IMR-90 (cell line): ENCODE results near the gene STAT5A. TPM values are rescaled to one million over a fixed set of nuclear protein-coding genes. Genes with fewer than 3 reads are reported as not detected.

Source experiments
- ATAC-seq: fragments of 200-7000 bp; cut with Tn5 transposase; 2 replicates; pipeline ENCODE4 v1.9.1; 2020; ENCODE audit warnings: low read depth, mild to moderate bottlenecking, moderate library complexity
- BruUV-seq: library from RNA; stranded (reverse); fragments of 400-500 nt; replicated peaks from 2 replicates; lab custom pipeline; 2021; lab: Mats Ljungman, UMichigan
- CTCF ChIA-PET: fragments of 300-600 bp; formaldehyde crosslinking; extraction: SDS; loops from one replicate; lab custom pipeline; 2021; ENCODE audit warnings: antibody characterized with exemption; lab: Yijun Ruan, JAX
- POLR2A ChIA-PET: fragments of 300-600 bp; sonication (Branson Sonifier 250); formaldehyde crosslinking; loops from one replicate; lab custom pipeline; 2022; ENCODE audit warnings: antibody characterized with exemption; ENCODE audit not compliant: unreplicated experiment; lab: Charles Lee
- DNase-seq: peaks from one replicate; pipeline ENCODE4 v3.0.0; 2013
- H2AFZ ChIP-seq: replicated peaks from 2 replicates; pipeline ENCODE3; 2013; ENCODE audit warnings: low read length, mild to moderate bottlenecking; ENCODE audit not compliant: poor library complexity
- H2AK5ac ChIP-seq: 2 replicates; pipeline ENCODE4 v1.6.1; 2013; ENCODE audit warnings: low read depth, low read length, inconsistent platforms
- H2AK9ac ChIP-seq: replicated peaks from 2 replicates; pipeline ENCODE3; 2013; ENCODE audit warnings: mild to moderate bottlenecking, low read depth, low read length, moderate library complexity; ENCODE audit not compliant: poor library complexity
- H2BK120ac ChIP-seq: 2 replicates; pipeline ENCODE4 v1.6.1; 2013; ENCODE audit warnings: low read depth, low read length, inconsistent platforms
- H2BK15ac ChIP-seq: 3 replicates; pipeline ENCODE4 v1.6.1; 2013; ENCODE audit warnings: low read depth, low read length, inconsistent platforms
- H2BK20ac ChIP-seq: 2 replicates; pipeline ENCODE4 v1.6.1; 2013; ENCODE audit warnings: low read depth, mild to moderate bottlenecking, inconsistent platforms, low read length, moderate library complexity
- H2BK5ac ChIP-seq: 2 replicates; pipeline ENCODE4 v1.6.1; 2013; ENCODE audit warnings: mild to moderate bottlenecking, low read depth, low read length, inconsistent platforms; ENCODE audit not compliant: poor library complexity, severe bottlenecking
- H3K14ac ChIP-seq: replicated peaks from 2 replicates; pipeline ENCODE4 v1.6.1; 2013; ENCODE audit warnings: low read depth, low read length, inconsistent platforms
- H3K18ac ChIP-seq: 2 replicates; pipeline ENCODE4 v1.6.1; 2013; ENCODE audit warnings: low read depth, low read length, control low read depth
- H3K23ac ChIP-seq: 2 replicates; pipeline ENCODE4 v1.6.1; 2013; ENCODE audit warnings: low read depth, low read length, inconsistent platforms
- H3K27ac ChIP-seq: 2 replicates; pipeline ENCODE4 v1.5.1; 2013; ENCODE audit warnings: mild to moderate bottlenecking, control low read depth, low read length; ENCODE audit not compliant: insufficient read depth
- H3K27me3 ChIP-seq: 2 replicates; pipeline ENCODE4 v1.6.1; 2013; ENCODE audit warnings: low read length; ENCODE audit not compliant: control insufficient read depth, insufficient read depth
- H3K36me3 ChIP-seq: 2 replicates; pipeline ENCODE4 v1.6.1; 2013; ENCODE audit warnings: low read length, mixed read lengths; ENCODE audit not compliant: control insufficient read depth, insufficient read depth
- H3K4ac ChIP-seq: 2 replicates; pipeline ENCODE4 v1.6.1; 2013; ENCODE audit warnings: low read depth, low read length, inconsistent platforms
- H3K4me1 ChIP-seq: 2 replicates; pipeline ENCODE4 v1.6.1; 2013; ENCODE audit warnings: low read length, mixed read lengths; ENCODE audit not compliant: control insufficient read depth, insufficient read depth
- H3K4me2 ChIP-seq: 2 replicates; pipeline ENCODE4 v1.6.1; 2013; ENCODE audit warnings: low read depth, mild to moderate bottlenecking, control low read depth, low read length, moderate library complexity
- H3K4me3 ChIP-seq: 2 replicates; pipeline ENCODE4 v1.5.1; 2013; ENCODE audit warnings: low read depth, mild to moderate bottlenecking, control low read depth, low read length, moderate library complexity; ENCODE audit not compliant: insufficient read depth
- H3K56ac ChIP-seq: 2 replicates; pipeline ENCODE4 v1.6.1; 2013; ENCODE audit warnings: low read length, inconsistent platforms; ENCODE audit not compliant: insufficient read depth; ENCODE audit errors: extremely low read depth
- H3K79me1 ChIP-seq, 2 experiments: 2 replicates each; pipeline ENCODE4 v1.6.1; 2013; ENCODE audit warnings: low read length in 2 of 2, inconsistent platforms in 1 of 2, low read depth in 1 of 2
- H3K9ac ChIP-seq: 2 replicates; pipeline ENCODE4 v1.6.1; 2013; ENCODE audit warnings: low read depth, low read length, control low read depth
- H3K9me1 ChIP-seq: 2 replicates; pipeline ENCODE4 v1.6.1; 2013; ENCODE audit warnings: low read length, inconsistent platforms; ENCODE audit not compliant: insufficient read depth
- H3K9me3 ChIP-seq: 2 replicates; pipeline ENCODE4 v1.6.1; 2013; ENCODE audit warnings: low read length; ENCODE audit not compliant: control insufficient read depth, insufficient read depth
- H4K20me1 ChIP-seq: 2 replicates; pipeline ENCODE4 v1.6.1; 2013; ENCODE audit warnings: low read length, inconsistent platforms; ENCODE audit not compliant: insufficient read depth
- H4K5ac ChIP-seq: 2 replicates; pipeline ENCODE4 v1.6.1; 2013; ENCODE audit warnings: mild to moderate bottlenecking, low read depth, low read length, control low read depth
- H4K8ac ChIP-seq, 2 experiments: 2 replicates each; pipeline ENCODE4 v1.6.1; 2013; ENCODE audit warnings: low read depth in 2 of 2, low read length in 2 of 2, control low read depth in 1 of 2, inconsistent platforms in 1 of 2
- H4K91ac ChIP-seq: 2 replicates; pipeline ENCODE4 v1.6.1; 2013; ENCODE audit warnings: low read depth, low read length, inconsistent platforms; ENCODE audit not compliant: insufficient read depth
- BHLHE40 ChIP-seq: fragments of 150-350 bp; IDR thresholded peaks from 2 replicates; pipeline ENCODE4 v1.6.1; 2016; ENCODE audit warnings: mild to moderate bottlenecking, low read depth, low read length
- CEBPB ChIP-seq: IDR thresholded peaks from 2 replicates; pipeline ENCODE4 v1.6.1; 2012; ENCODE audit warnings: low read depth, low read length, improper control_type of control experiment
- CHD1 ChIP-seq: IDR thresholded peaks from 2 replicates; pipeline ENCODE4 v1.6.1; 2012; ENCODE audit warnings: low read depth, low read length, improper control_type of control experiment
- ELK1 ChIP-seq: fragments of 150-350 bp; IDR thresholded peaks from 2 replicates; pipeline ENCODE4 v1.6.1; 2016; ENCODE audit warnings: low read depth, mild to moderate bottlenecking, low read length, moderate library complexity, borderline replicate concordance
- FOS ChIP-seq: fragments of 150-350 bp; IDR thresholded peaks from 2 replicates; pipeline ENCODE4 v1.6.1; 2016; ENCODE audit warnings: low read depth, low read length
- MAFK ChIP-seq: IDR thresholded peaks from 2 replicates; pipeline ENCODE4 v1.6.1; 2012; ENCODE audit warnings: low read depth, low read length, improper control_type of control experiment
- MAZ ChIP-seq: IDR thresholded peaks from 2 replicates; pipeline ENCODE4 v1.6.1; 2012; ENCODE audit warnings: low read depth, mild to moderate bottlenecking, low read length, improper control_type of control experiment, moderate library complexity, borderline replicate concordance
- MXI1 ChIP-seq: IDR thresholded peaks from 2 replicates; pipeline ENCODE4 v1.6.1; 2012; ENCODE audit warnings: low read depth, mild to moderate bottlenecking, low read length, moderate library complexity, borderline replicate concordance
- NFE2L2 ChIP-seq: fragments of 150-350 bp; IDR thresholded peaks from 2 replicates; pipeline ENCODE4 v1.6.1; 2016; ENCODE audit warnings: low read depth, mild to moderate bottlenecking, low read length
- POLR2A ChIP-seq: IDR thresholded peaks from 2 replicates; pipeline ENCODE4 v1.6.1; 2012; ENCODE audit warnings: mild to moderate bottlenecking, low read depth, low read length
- RAD21 ChIP-seq: IDR thresholded peaks from 2 replicates; pipeline ENCODE4 v1.6.1; 2012; ENCODE audit warnings: low read length, improper control_type of control experiment
- RCOR1 ChIP-seq: IDR thresholded peaks from 2 replicates; pipeline ENCODE4 v1.6.1; 2012; ENCODE audit warnings: mild to moderate bottlenecking, low read length, improper control_type of control experiment; ENCODE audit not compliant: insufficient replicate concordance
- RFX5 ChIP-seq: IDR thresholded peaks from 2 replicates; pipeline ENCODE4 v1.8.0; 2012; ENCODE audit warnings: low read depth, mild to moderate bottlenecking, low read length, moderate library complexity
- SMC3 ChIP-seq: fragments of 150-350 bp; IDR thresholded peaks from 2 replicates; pipeline ENCODE4 v1.6.1; 2016; ENCODE audit warnings: low read depth, mild to moderate bottlenecking, antibody characterized with exemption, low read length, moderate library complexity
- dilution Hi-C: fragments of 300-500 bp; cut with HindIII; formaldehyde crosslinking; loops from one replicate; pipeline ENCODE4 v1.14.3; 2018; ENCODE audit warnings: low sequenced_read_pairs; ENCODE audit not compliant: unreplicated experiment
- in situ Hi-C: fragments of 300-500 bp; cut with MboI; formaldehyde crosslinking; loops from 3 replicates; pipeline ENCODE4 v1.14.3; 2019; ENCODE audit warnings: low sequenced_read_pairs, inconsistent platforms, mixed read lengths
- intact Hi-C: fragments of 100-400 bp; cut with micrococcal nuclease; formaldehyde crosslinking; loops from 2 replicates; pipeline ENCODE4 v1.10.0; 2022
- polyA plus RNA-seq, 3 experiments: library from polyadenylated mRNA; depleted of rRNA; stranded (reverse); fragments of >200 nt; gene quantifications; 2 replicates each; pipeline ENCODE4 v1.2.3, GENCODE V29; 2012; ENCODE audit warnings: low replicate concordance in 1 of 3
- total RNA-seq: library from RNA; depleted of rRNA; stranded (reverse); fragments of >200 nt; gene quantifications from 2 replicates; pipeline ENCODE4 v1.2.3, GENCODE V29; 2012
- TF ChIP-seq, protein P1 (sequence below): conservative IDR thresholded peaks from 2 replicates; pipeline ENCODE4 v1.5.1; 2012; ENCODE audit warnings: mild to moderate bottlenecking, low read depth, low read length, improper control_type of control experiment
- TF ChIP-seq, protein P2 (sequence below): fragments of 150-350 bp; IDR thresholded peaks from 2 replicates; pipeline ENCODE4 v1.6.1; 2017; ENCODE audit warnings: mild to moderate bottlenecking, antibody characterized with exemption, low read length, low read depth

The STAT5A gene
- total and polyA plus RNA-seq, 2 of the 4 experiments (the other 2 are of a cell fraction) = 1.3 to 1.4 TPM

DNA sequence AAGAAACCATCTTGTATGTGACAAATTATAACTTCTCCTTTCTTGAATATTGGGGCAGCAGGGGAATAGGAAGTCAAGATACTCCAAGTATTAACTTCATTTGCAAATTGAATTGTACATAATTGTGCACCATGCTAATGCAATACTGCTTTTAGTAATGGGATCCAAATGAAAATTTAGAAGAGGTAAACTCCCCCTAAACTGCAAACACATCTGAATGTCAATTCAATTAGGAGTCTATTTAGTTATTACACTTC lies 16.6 kb upstream of the STAT5A start:
- H3K36me3 ChIP-seq = no peaks in the 10 kb centered on the region
- H4K20me1 ChIP-seq = peaks cover 44% of the 10 kb centered on the region
- no TSS peak for BruUV-seq
- intact Hi-C loops (no loop called here), dilution Hi-C loops (no loop called here), in situ Hi-C loops (no loop called here)
- no peaks in the 10 kb centered on the region for H3K9me3 ChIP-seq
- POLR2A ChIA-PET = no interaction called here
- H2BK120ac ChIP-seq = no peak overlapping the region
- H3K4ac ChIP-seq = no peak overlapping the region
- H3K4me3 ChIP-seq = no peak overlapping the region
- H3K4me2 ChIP-seq = no peak overlapping the region
- H3K4me1 ChIP-seq = peaks cover 9% of the 10 kb centered on the region
- no peak overlapping the region for H3K18ac ChIP-seq
- H3K27me3 ChIP-seq = no peaks in the 10 kb centered on the region
- H3K56ac ChIP-seq = no peak overlapping the region
- H2AK5ac ChIP-seq = no peak overlapping the region
- no peak for ATAC-seq
- no peak overlapping the region for H3K23ac ChIP-seq
- TF ChIP-seq NFE2L2 (no peak), MAZ (no peak), SMC3 (no peak), RAD21 (no peak), MAFK (no peak), CEBPB (no peak), RCOR1 (no peak), FOS (no peak), MXI1 (no peak), BHLHE40 (no peak), CHD1 (no peak), RFX5 (no peak), ELK1 (no peak), POLR2A (no peak)
- TF ChIP-seq, protein P1, sequence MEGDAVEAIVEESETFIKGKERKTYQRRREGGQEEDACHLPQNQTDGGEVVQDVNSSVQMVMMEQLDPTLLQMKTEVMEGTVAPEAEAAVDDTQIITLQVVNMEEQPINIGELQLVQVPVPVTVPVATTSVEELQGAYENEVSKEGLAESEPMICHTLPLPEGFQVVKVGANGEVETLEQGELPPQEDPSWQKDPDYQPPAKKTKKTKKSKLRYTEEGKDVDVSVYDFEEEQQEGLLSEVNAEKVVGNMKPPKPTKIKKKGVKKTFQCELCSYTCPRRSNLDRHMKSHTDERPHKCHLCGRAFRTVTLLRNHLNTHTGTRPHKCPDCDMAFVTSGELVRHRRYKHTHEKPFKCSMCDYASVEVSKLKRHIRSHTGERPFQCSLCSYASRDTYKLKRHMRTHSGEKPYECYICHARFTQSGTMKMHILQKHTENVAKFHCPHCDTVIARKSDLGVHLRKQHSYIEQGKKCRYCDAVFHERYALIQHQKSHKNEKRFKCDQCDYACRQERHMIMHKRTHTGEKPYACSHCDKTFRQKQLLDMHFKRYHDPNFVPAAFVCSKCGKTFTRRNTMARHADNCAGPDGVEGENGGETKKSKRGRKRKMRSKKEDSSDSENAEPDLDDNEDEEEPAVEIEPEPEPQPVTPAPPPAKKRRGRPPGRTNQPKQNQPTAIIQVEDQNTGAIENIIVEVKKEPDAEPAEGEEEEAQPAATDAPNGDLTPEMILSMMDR = no peak
- TF ChIP-seq, protein P2, sequence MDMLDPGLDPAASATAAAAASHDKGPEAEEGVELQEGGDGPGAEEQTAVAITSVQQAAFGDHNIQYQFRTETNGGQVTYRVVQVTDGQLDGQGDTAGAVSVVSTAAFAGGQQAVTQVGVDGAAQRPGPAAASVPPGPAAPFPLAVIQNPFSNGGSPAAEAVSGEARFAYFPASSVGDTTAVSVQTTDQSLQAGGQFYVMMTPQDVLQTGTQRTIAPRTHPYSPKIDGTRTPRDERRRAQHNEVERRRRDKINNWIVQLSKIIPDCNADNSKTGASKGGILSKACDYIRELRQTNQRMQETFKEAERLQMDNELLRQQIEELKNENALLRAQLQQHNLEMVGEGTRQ = no peak
- no peak overlapping the region for H4K8ac ChIP-seq
- no peak overlapping the region for H2BK15ac ChIP-seq
- no peak overlapping the region for H3K9ac ChIP-seq
- no peak for DNase-seq
- H4K91ac ChIP-seq = no peak overlapping the region
- no peak overlapping the region for H2BK20ac ChIP-seq
- no peak overlapping the region for H2AFZ ChIP-seq
- no peak overlapping the region for H2BK5ac ChIP-seq
- no peak overlapping the region for H2AK9ac ChIP-seq
- no peak overlapping the region for H3K27ac ChIP-seq
- H3K79me1 ChIP-seq = peaks cover 13 to 70% of the 10 kb centered on the region in 2 experiments; a peak in 3 of 4 replicates
- peaks cover 15% of the 10 kb centered on the region for H3K9me1 ChIP-seq
- CTCF ChIA-PET = no interaction called here
- no peak overlapping the region for H3K14ac ChIP-seq
- no peak overlapping the region for H4K5ac ChIP-seq
